ENCODE measurements around the gene SLC25A38. TPM values are rescaled to one million over a fixed set of nuclear protein-coding genes. Genes with fewer than 3 reads are reported as not detected.
"Not testable (repeated sequence)": the region's sequence is repeated elsewhere in the genome, so short reads cannot be mapped to it uniquely, and the experiment has no call there.

SLC25A38 gene
- total RNA-seq, 1 experiment from 2014 or later: 26.7 TPM

DNA sequence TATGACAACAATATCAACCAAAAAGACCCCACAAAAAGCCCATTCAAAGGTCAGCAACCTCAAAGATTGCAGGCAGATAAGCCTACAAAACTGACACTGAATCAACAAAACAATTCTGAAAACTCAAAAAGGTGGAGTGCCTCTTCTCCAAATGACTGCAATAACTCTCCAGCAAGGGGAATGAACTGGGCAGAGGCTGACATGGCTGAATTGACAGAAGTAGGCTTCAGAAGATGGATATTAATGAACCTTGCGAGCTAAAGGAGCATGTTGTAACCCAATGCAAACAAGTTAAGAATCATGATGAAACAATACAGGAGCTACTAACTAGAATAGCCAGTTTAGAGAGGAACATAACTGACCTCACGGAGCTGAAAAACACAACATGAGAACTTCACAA, 20.4 kb upstream of the SLC25A38 start:
- no peaks in the 10 kb centered on the region for H3K9me2 ChIP-seq (ENCODE audit: insufficient read depth)
- H3K27me3 ChIP-seq (ENCODE audit: insufficient read depth, low read length): peaks cover 24% of the 10 kb centered on the region
- H3K4me3 ChIP-seq (replicated peaks in 1 of 2; ENCODE audit: low read depth in 1 of 2, low read length in 2 of 2): no peak overlapping the region
- ChIA-PET RAD21 (ENCODE audit: low non-redundant PET in 1 of 2, low total read pairs in 2 of 2, uncharacterized antibody in 2 of 2, unreplicated experiment in 2 of 2) (no interaction called here), CTCF (interaction anchor here (1.1 kb wide), 1 partner anchor 16 kb away, joined by 3 read pairs; no protein-coding TSS in a partner anchor), POLR2A (no interaction called here)
- BruUV-seq (replicated peaks): no TSS peak
- no peak overlapping the region for H3K9ac ChIP-seq (ENCODE audit: low read length)
- no peaks in the 10 kb centered on the region for H3K36me3 ChIP-seq (ENCODE audit: control insufficient read depth in 1 of 2, insufficient read depth in 2 of 2, low read length in 2 of 2)
- H2AFZ ChIP-seq (ENCODE audit: low read depth, low read length, poor library complexity, severe bottlenecking): no peak overlapping the region
- no peaks in the 10 kb centered on the region for H3K4me1 ChIP-seq (ENCODE audit: control insufficient read depth in 1 of 2, insufficient read depth in 2 of 2, low read length in 2 of 2)
- no peaks in the 10 kb centered on the region for H3K9me3 ChIP-seq (ENCODE audit: control insufficient read depth in 1 of 2, insufficient read depth in 1 of 2, low read depth in 1 of 2, low read length in 2 of 2)
- H3K79me2 ChIP-seq (ENCODE audit: insufficient read depth, low read length): no peaks in the 10 kb centered on the region
- intact Hi-C loops (cut with micrococcal nuclease): no loop called here
- H3K27ac ChIP-seq (ENCODE audit: low read depth, low read length): no peak overlapping the region
- ATAC-seq (no peak), DNase-seq (ENCODE audit: low read depth, low spot score) (no peak)
- H4K20me1 ChIP-seq (ENCODE audit: insufficient read depth): no peaks in the 10 kb centered on the region
- no peak overlapping the region for H3K4me2 ChIP-seq (ENCODE audit: low read length)
- TF ChIP-seq, protein P1, sequence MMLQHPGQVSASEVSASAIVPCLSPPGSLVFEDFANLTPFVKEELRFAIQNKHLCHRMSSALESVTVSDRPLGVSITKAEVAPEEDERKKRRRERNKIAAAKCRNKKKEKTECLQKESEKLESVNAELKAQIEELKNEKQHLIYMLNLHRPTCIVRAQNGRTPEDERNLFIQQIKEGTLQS (IDR thresholded peaks at IDR 0.05): no peak
- TF ChIP-seq REST (IDR thresholded peaks at IDR 0.05; ENCODE audit: low read depth) (no peak), YY1 (IDR thresholded peaks at IDR 0.05; ENCODE audit: extremely low read depth, insufficient replicate concordance, low read depth, low read length) (no peak), SIN3A (IDR thresholded peaks at IDR 0.05; ENCODE audit: low read depth) (no peak), JUND (IDR thresholded peaks at IDR 0.05) (no peak), CBX3 (IDR thresholded peaks at IDR 0.05; ENCODE audit: low read depth) (no peak), ELF1 (IDR thresholded peaks at IDR 0.05; ENCODE audit: borderline replicate concordance, low read depth) (no peak), TCF7L2 (IDR thresholded peaks at IDR 0.05; ENCODE audit: borderline replicate concordance, extremely low read depth, insufficient read depth, insufficient read length) (no peak), ZFX (IDR thresholded peaks at IDR 0.05) (no peak), SRF (IDR thresholded peaks at IDR 0.05; ENCODE audit: low read depth) (no peak), ZNF274 (IDR thresholded peaks at IDR 0.05; ENCODE audit: low read depth, low read length) (no peak), RAD21 (IDR thresholded peaks at IDR 0.05; ENCODE audit: low read depth) (no peak), CEBPB (IDR thresholded peaks at IDR 0.05; ENCODE audit: low read depth) (no peak), EGR1 (IDR thresholded peaks at IDR 0.05; ENCODE audit: low read depth) (no peak), EZH2 (IDR thresholded peaks at IDR 0.05) (no peak), EZH2phosphoT487 (IDR thresholded peaks at IDR 0.05; ENCODE audit: borderline replicate concordance) (no peak), MAX (IDR thresholded peaks at IDR 0.05) (no peak)
- TF ChIP-seq, protein P2, sequence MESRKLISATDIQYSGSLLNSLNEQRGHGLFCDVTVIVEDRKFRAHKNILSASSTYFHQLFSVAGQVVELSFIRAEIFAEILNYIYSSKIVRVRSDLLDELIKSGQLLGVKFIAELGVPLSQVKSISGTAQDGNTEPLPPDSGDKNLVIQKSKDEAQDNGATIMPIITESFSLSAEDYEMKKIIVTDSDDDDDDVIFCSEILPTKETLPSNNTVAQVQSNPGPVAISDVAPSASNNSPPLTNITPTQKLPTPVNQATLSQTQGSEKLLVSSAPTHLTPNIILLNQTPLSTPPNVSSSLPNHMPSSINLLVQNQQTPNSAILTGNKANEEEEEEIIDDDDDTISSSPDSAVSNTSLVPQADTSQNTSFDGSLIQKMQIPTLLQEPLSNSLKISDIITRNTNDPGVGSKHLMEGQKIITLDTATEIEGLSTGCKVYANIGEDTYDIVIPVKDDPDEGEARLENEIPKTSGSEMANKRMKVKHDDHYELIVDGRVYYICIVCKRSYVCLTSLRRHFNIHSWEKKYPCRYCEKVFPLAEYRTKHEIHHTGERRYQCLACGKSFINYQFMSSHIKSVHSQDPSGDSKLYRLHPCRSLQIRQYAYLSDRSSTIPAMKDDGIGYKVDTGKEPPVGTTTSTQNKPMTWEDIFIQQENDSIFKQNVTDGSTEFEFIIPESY (IDR thresholded peaks at IDR 0.05; ENCODE audit: extremely low read depth, insufficient replicate concordance, low read length): no peak

DNA sequence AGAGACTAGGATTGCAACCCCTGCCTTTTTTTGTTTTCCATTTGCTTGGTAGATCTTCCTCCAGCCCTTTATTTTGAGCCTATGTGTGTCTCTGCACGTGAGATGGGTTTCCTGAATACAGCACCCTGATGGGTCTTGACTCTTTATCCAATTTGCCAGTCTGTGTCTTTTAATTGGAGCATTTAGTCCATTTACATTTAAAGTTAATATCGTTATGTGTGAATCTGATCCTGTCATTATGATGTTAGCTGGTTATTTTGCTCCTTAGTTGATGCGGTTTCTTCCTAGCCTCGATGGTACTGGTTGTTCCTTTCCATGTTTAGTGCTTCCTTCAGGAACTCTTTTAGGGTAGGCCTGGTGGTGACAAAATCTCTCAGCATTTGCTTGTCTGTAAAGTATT, 12.7 kb upstream of the SLC25A38 start:
- H3K4me2 ChIP-seq (ENCODE audit: low read length); H3K9me3 ChIP-seq (ENCODE audit: control insufficient read depth in 1 of 2, insufficient read depth in 1 of 2, low read depth in 1 of 2, low read length in 2 of 2); H3K79me2 ChIP-seq (ENCODE audit: insufficient read depth, low read length); H3K36me3 ChIP-seq (ENCODE audit: control insufficient read depth in 1 of 2, insufficient read depth in 2 of 2, low read length in 2 of 2); POLR2A ChIA-PET; H3K27me3 ChIP-seq (ENCODE audit: insufficient read depth, low read length); intact Hi-C loops (cut with micrococcal nuclease); RAD21 ChIA-PET (ENCODE audit: low non-redundant PET in 1 of 2, low total read pairs in 2 of 2, uncharacterized antibody in 2 of 2, unreplicated experiment in 2 of 2); DNase-seq (ENCODE audit: low read depth, low spot score); H3K27ac ChIP-seq (ENCODE audit: low read depth, low read length); ATAC-seq; H2AFZ ChIP-seq (ENCODE audit: low read depth, low read length, poor library complexity, severe bottlenecking); H3K4me1 ChIP-seq (ENCODE audit: control insufficient read depth in 1 of 2, insufficient read depth in 2 of 2, low read length in 2 of 2); BruUV-seq (replicated peaks); H3K9ac ChIP-seq (ENCODE audit: low read length); H4K20me1 ChIP-seq (ENCODE audit: insufficient read depth); CTCF ChIA-PET; H3K4me3 ChIP-seq (replicated peaks in 1 of 2; ENCODE audit: low read depth in 1 of 2, low read length in 2 of 2); H3K9me2 ChIP-seq (ENCODE audit: insufficient read depth): not testable (repeated sequence)

Measured in HCT116 (cell line).